Karpas-422 (cell line): ENCODE data around the gene SYT8. TPM values are rescaled to one million over a fixed set of nuclear protein-coding genes. Genes with fewer than 3 reads are reported as not detected.
"Not testable (repeated sequence)": the region's sequence is repeated elsewhere in the genome, so short reads cannot be mapped to it uniquely, and the experiment has no call there.

Source experiments
- DNase-seq: peaks from one replicate; pipeline ENCODE4 v3.0.0-alpha.2; 2015
- H2AFZ ChIP-seq: fragments of 200-600 bp; sonication (generic); 2 replicates; pipeline ENCODE4 v1.6.1; 2014; ENCODE audit warnings: antibody characterized with exemption, low read length, mixed read lengths
- H3K27ac ChIP-seq: fragments of 200-600 bp; sonication (generic); 2 replicates; pipeline ENCODE4 v1.5.1; 2014; ENCODE audit warnings: mild to moderate bottlenecking, low read length, moderate library complexity
- H3K27me3 ChIP-seq: fragments of 200-600 bp; sonication (generic); 2 replicates; pipeline ENCODE4 v1.6.1; 2014; ENCODE audit warnings: low read length, mixed read lengths
- H3K36me3 ChIP-seq: fragments of 200-600 bp; sonication (generic); 2 replicates; pipeline ENCODE4 v1.6.1; 2014; ENCODE audit warnings: low read length, mixed read lengths; ENCODE audit not compliant: insufficient read depth
- H3K4me1 ChIP-seq: fragments of 200-600 bp; sonication (generic); 2 replicates; pipeline ENCODE4 v1.6.1; 2014; ENCODE audit warnings: mild to moderate bottlenecking, low read length, mixed read lengths
- H3K4me2 ChIP-seq: fragments of 200-600 bp; sonication (generic); 2 replicates; pipeline ENCODE4 v1.6.1; 2014; ENCODE audit warnings: low read length, low read depth, mild to moderate bottlenecking; ENCODE audit not compliant: poor library complexity, severe bottlenecking
- H3K4me3 ChIP-seq: fragments of 200-600 bp; sonication (generic); 2 replicates; pipeline ENCODE4 v1.5.1; 2014; ENCODE audit warnings: mild to moderate bottlenecking, antibody characterized with exemption, low read length, mixed read lengths
- H3K79me2 ChIP-seq: fragments of 200-600 bp; sonication (generic); 2 replicates; pipeline ENCODE4 v1.6.1; 2014; ENCODE audit warnings: mild to moderate bottlenecking, low read length, mixed read lengths
- H3K9ac ChIP-seq: fragments of 200-600 bp; sonication (generic); 2 replicates; pipeline ENCODE4 v1.6.0; 2014; ENCODE audit warnings: low read length
- H3K9me2 ChIP-seq: fragments of 200-600 bp; sonication (generic), shearing (Covaris generic); replicated peaks from 2 replicates; pipeline ENCODE4 v1.6.0; 2014; ENCODE audit warnings: mild to moderate bottlenecking, low read length, moderate library complexity; ENCODE audit not compliant: insufficient read depth
- H3K9me3 ChIP-seq: fragments of 300-700, 200-600 bp; sonication (generic); 2 replicates; pipeline ENCODE4 v1.6.1; 2014; ENCODE audit warnings: low read length, mixed read lengths
- H4K20me1 ChIP-seq: fragments of 200-600 bp; sonication (generic); 2 replicates; pipeline ENCODE4 v1.6.1; 2014; ENCODE audit warnings: mild to moderate bottlenecking, antibody characterized with exemption, low read length, low read depth; ENCODE audit not compliant: insufficient read depth
- total RNA-seq: library from RNA; depleted of rRNA; stranded (reverse); fragments of >200 nt; shearing (Covaris generic); gene quantifications from 2 replicates; pipeline ENCODE4 v1.2.3, GENCODE V29; 2014; ENCODE audit warnings: low replicate concordance

The SYT8 gene
- total RNA-seq, 1 experiment from 2014 or later: not detected

- no peaks in the 10 kb centered on the region for H3K36me3 ChIP-seq
- H3K4me3 ChIP-seq: no peak overlapping the region
- H3K4me1 ChIP-seq: peaks cover 13% of the 10 kb centered on the region
- no peaks in the 10 kb centered on the region for H3K79me2 ChIP-seq
- no peaks in the 10 kb centered on the region for H3K27me3 ChIP-seq
- H4K20me1 ChIP-seq: peaks cover 43% of the 10 kb centered on the region; the same call in 1 of the 2 replicates
- H3K27ac ChIP-seq: no peak overlapping the region
- no peak overlapping the region for H3K9ac ChIP-seq
- H3K4me2 ChIP-seq: no peak overlapping the region
- DNase-seq: no peak
- H2AFZ ChIP-seq: no peak overlapping the region
- H3K9me3 ChIP-seq: no peaks in the 10 kb centered on the region
- H3K9me2 ChIP-seq: no peaks in the 10 kb centered on the region
Observed at GRCh38 chr11:1872267-1872985, 37.6 kb downstream of the SYT8 start.

GRCh38 chr11:1873048-1873812 lies 38.4 kb downstream of the SYT8 start:
- H3K36me3 ChIP-seq: no peaks in the 10 kb centered on the region
- no peaks in the 10 kb centered on the region for H3K9me3 ChIP-seq
- H3K9me2 ChIP-seq: no peaks in the 10 kb centered on the region
- no peak overlapping the region for H3K9ac ChIP-seq
- H3K27me3 ChIP-seq: no peaks in the 10 kb centered on the region
- no peak overlapping the region for H3K27ac ChIP-seq
- no peak overlapping the region for H3K4me3 ChIP-seq
- H4K20me1 ChIP-seq: peaks cover 40% of the 10 kb centered on the region; the same call in 1 of the 2 replicates
- H3K4me2 ChIP-seq: no peak overlapping the region
- H2AFZ ChIP-seq: no peak overlapping the region
- DNase-seq: no peak
- H3K79me2 ChIP-seq: no peaks in the 10 kb centered on the region
- H3K4me1 ChIP-seq: peaks cover 9% of the 10 kb centered on the region

- peaks cover 40% of the 10 kb centered on the region; the same call in 1 of the 2 replicates for H4K20me1 ChIP-seq
Observed at GRCh38 chr11:1873813-1874150, 39.0 kb downstream of the SYT8 start.

GRCh38 chr11:1874441-1875092 lies 39.8 kb downstream of the SYT8 start:
- H3K4me1 ChIP-seq, H3K27ac ChIP-seq, H3K4me2 ChIP-seq, H3K4me3 ChIP-seq, H3K9me3 ChIP-seq, DNase-seq, H3K9me2 ChIP-seq, H3K27me3 ChIP-seq, H2AFZ ChIP-seq, H3K36me3 ChIP-seq, H3K79me2 ChIP-seq, H3K9ac ChIP-seq: not testable (repeated sequence)
- peaks cover 34% of the 10 kb centered on the region; the same call in 1 of the 2 replicates for H4K20me1 ChIP-seq

More at GRCh38 chr11:1873813-1874150, 39.0 kb downstream of the SYT8 start:
- DNase-seq, H3K4me2 ChIP-seq, H3K4me1 ChIP-seq, H3K4me3 ChIP-seq, H3K9ac ChIP-seq, H3K9me3 ChIP-seq, H3K9me2 ChIP-seq, H2AFZ ChIP-seq, H3K79me2 ChIP-seq, H3K36me3 ChIP-seq, H3K27me3 ChIP-seq, H3K27ac ChIP-seq: not testable (repeated sequence)

GRCh38 chr11:1875093-1875850 lies 40.5 kb downstream of the SYT8 start:
- Histone ChIP-seq H4K20me1 (peaks cover 30% of the 10 kb centered on the region; the same call in 1 of the 2 replicates), H3K9me2 (no peaks in the 10 kb centered on the region), H2AFZ (no peak overlapping the region), H3K36me3 (no peaks in the 10 kb centered on the region), H3K4me1 (no peaks in the 10 kb centered on the region), H3K27me3 (no peaks in the 10 kb centered on the region), H3K27ac (no peak overlapping the region), H3K4me3 (no peak overlapping the region), H3K79me2 (no peaks in the 10 kb centered on the region), H3K4me2 (no peak overlapping the region), H3K9me3 (no peaks in the 10 kb centered on the region), H3K9ac (no peak overlapping the region)
- DNase-seq: no peak

- peaks cover 29% of the 10 kb centered on the region; the same call in 1 of the 2 replicates for H4K20me1 ChIP-seq
- not testable (repeated sequence) for H3K4me2 ChIP-seq, H3K4me3 ChIP-seq, H3K9me3 ChIP-seq, H3K9ac ChIP-seq, H2AFZ ChIP-seq, H3K27ac ChIP-seq, H3K4me1 ChIP-seq, H3K79me2 ChIP-seq, H3K27me3 ChIP-seq, DNase-seq, H3K9me2 ChIP-seq, H3K36me3 ChIP-seq
Observed at GRCh38 chr11:1875851-1876301, 41.1 kb downstream of the SYT8 start.

GRCh38 chr11:1876361-1877063 lies 41.7 kb downstream of the SYT8 start:
- H2AFZ ChIP-seq: no peak overlapping the region
- H3K4me3 ChIP-seq: no peak overlapping the region
- no peaks in the 10 kb centered on the region for H3K9me3 ChIP-seq
- peak; percentile 73 for DNase-seq
- H3K27me3 ChIP-seq: no peaks in the 10 kb centered on the region
- H3K4me2 ChIP-seq: no peak overlapping the region
- no peaks in the 10 kb centered on the region for H3K9me2 ChIP-seq
- peaks cover 6% of the 10 kb centered on the region for H3K4me1 ChIP-seq
- no peaks in the 10 kb centered on the region for H3K36me3 ChIP-seq
- no peaks in the 10 kb centered on the region for H3K79me2 ChIP-seq
- no peak overlapping the region for H3K9ac ChIP-seq
- H3K27ac ChIP-seq: no peak overlapping the region
- H4K20me1 ChIP-seq: peaks cover 27% of the 10 kb centered on the region; the same call in 1 of the 2 replicates
